Osteocyte (in vitro differentiated cells): Measurements from ENCODE around the gene ITGA7. TPM values are rescaled to one million over a fixed set of nuclear protein-coding genes. Genes with fewer than 3 reads are reported as not detected.

Source experiments
- DNase-seq: peaks from one replicate; pipeline ENCODE4 v3.0.0; 2021; ENCODE audit warnings: mixed read lengths; ENCODE audit not compliant: unreplicated experiment; ENCODE audit errors: extremely low spot score
- H3K27ac Mint-ChIP-seq: one replicate; pipeline ENCODE4 v1.8.0; 2021; ENCODE audit warnings: mild to moderate bottlenecking, mixed read lengths; ENCODE audit not compliant: unreplicated experiment
- H3K27me3 Mint-ChIP-seq: one replicate; pipeline ENCODE4 v1.8.0; 2021; ENCODE audit warnings: mixed read lengths; ENCODE audit not compliant: unreplicated experiment
- H3K36me3 Mint-ChIP-seq: one replicate; pipeline ENCODE4 v1.8.0; 2021; ENCODE audit warnings: mixed read lengths; ENCODE audit not compliant: unreplicated experiment
- H3K4me1 Mint-ChIP-seq: one replicate; pipeline ENCODE4 v1.8.0; 2021; ENCODE audit warnings: mixed read lengths; ENCODE audit not compliant: unreplicated experiment
- H3K4me3 Mint-ChIP-seq: one replicate; pipeline ENCODE4 v1.8.0; 2021; ENCODE audit warnings: mild to moderate bottlenecking, moderate library complexity, mixed read lengths; ENCODE audit not compliant: unreplicated experiment
- H3K9me3 Mint-ChIP-seq: one replicate; pipeline ENCODE4 v1.8.0; 2021; ENCODE audit warnings: mixed read lengths; ENCODE audit not compliant: unreplicated experiment
- CTCF ChIP-seq: fragments of 200-600 bp; sonication (generic); IDR thresholded peaks from 2 replicates; pipeline ENCODE4 v1.5.0; 2021; ENCODE audit warnings: antibody characterized with exemption, mild to moderate bottlenecking, moderate library complexity
- total RNA-seq: library from RNA; stranded (reverse); gene quantifications from 2 replicates; pipeline ENCODE4 v1.2.1, GENCODE V29; 2021

ITGA7 gene
- total RNA-seq, 1 donor from 2014 or later = 5.7 TPM

- Mint-ChIP-seq H3K27me3 (peaks cover 39% of the 10 kb centered on the region), H3K4me3 (no peak overlapping the region), H3K9me3 (no peaks in the 10 kb centered on the region), H3K4me1 (no peaks in the 10 kb centered on the region), H3K27ac (no peak overlapping the region), H3K36me3 (no peaks in the 10 kb centered on the region)
- TF ChIP-seq CTCF = no peak
- no peak for DNase-seq
Observed at GRCh38 chr12:55675666-55676065, 32.0 kb downstream of the ITGA7 start.

GRCh38 chr12:55673638-55674037, 34.1 kb downstream of the ITGA7 start:
- Mint-ChIP-seq H3K36me3 (no peaks in the 10 kb centered on the region), H3K9me3 (no peaks in the 10 kb centered on the region), H3K4me1 (no peaks in the 10 kb centered on the region), H3K27me3 (peaks cover 28% of the 10 kb centered on the region), H3K27ac (no peak overlapping the region), H3K4me3 (no peak overlapping the region)
- no peak for DNase-seq
- TF ChIP-seq CTCF = no peak

GRCh38 chr12:55671746-55672145, 36.0 kb downstream of the ITGA7 start:
- H3K27ac Mint-ChIP-seq = no peak overlapping the region
- no peaks in the 10 kb centered on the region for H3K4me1 Mint-ChIP-seq
- H3K4me3 Mint-ChIP-seq = no peak overlapping the region
- no peaks in the 10 kb centered on the region for H3K9me3 Mint-ChIP-seq
- H3K36me3 Mint-ChIP-seq = no peaks in the 10 kb centered on the region
- TF ChIP-seq CTCF = no peak
- no peak for DNase-seq
- peaks cover 28% of the 10 kb centered on the region for H3K27me3 Mint-ChIP-seq

- no peak overlapping the region for H3K4me3 Mint-ChIP-seq
- no peak overlapping the region for H3K27ac Mint-ChIP-seq
- H3K4me1 Mint-ChIP-seq = no peaks in the 10 kb centered on the region
- H3K9me3 Mint-ChIP-seq = no peaks in the 10 kb centered on the region
- DNase-seq = no peak
- peaks cover 18% of the 10 kb centered on the region for H3K27me3 Mint-ChIP-seq
- no peak for TF ChIP-seq CTCF
- no peaks in the 10 kb centered on the region for H3K36me3 Mint-ChIP-seq
Observed at GRCh38 chr12:55670276-55670675, 37.4 kb downstream of the ITGA7 start.

- DNase-seq = no peak
- H3K9me3 Mint-ChIP-seq = no peaks in the 10 kb centered on the region
- no peak for TF ChIP-seq CTCF
- H3K36me3 Mint-ChIP-seq = no peaks in the 10 kb centered on the region
- H3K4me1 Mint-ChIP-seq = peaks cover 4% of the 10 kb centered on the region
- no peak overlapping the region for H3K27ac Mint-ChIP-seq
- no peak overlapping the region for H3K4me3 Mint-ChIP-seq
- peaks cover 24% of the 10 kb centered on the region for H3K27me3 Mint-ChIP-seq
Observed at GRCh38 chr12:55666508-55666907, 41.2 kb downstream of the ITGA7 start.
